CD8-positive, alpha-beta memory T cell (primary cell): ENCODE results near the gene NOL4L. TPM values are rescaled to one million over a fixed set of nuclear protein-coding genes. Genes with fewer than 3 reads are reported as not detected.

ENCODE experiments used
- CTCF ChIA-PET: fragments of 350-600 bp; sonication (Branson Sonifier 250); formaldehyde crosslinking; loops from one replicate; lab custom pipeline; 2021; ENCODE audit warnings: antibody characterized with exemption; lab: Charles Lee
- POLR2A ChIA-PET: fragments of 350-600 bp; sonication (Branson Sonifier 250); formaldehyde crosslinking; loops from one replicate; lab custom pipeline; 2021; ENCODE audit warnings: antibody characterized with exemption; lab: Charles Lee
- DNase-seq, 5 donors: peaks; one replicate each; pipeline versions ENCODE4 v3.0.0 to v3.0.0-alpha.2; 2020 to 2022; ENCODE audit warnings: mixed read lengths in 1 of 5
- H3K27ac ChIP-seq: one replicate; pipeline ENCODE4 v1.7.0; 2013; ENCODE audit warnings: low read depth, mild to moderate bottlenecking, low read length, moderate library complexity
- H3K27me3 ChIP-seq: 2 replicates; pipeline ENCODE4 v1.7.0; 2013; ENCODE audit warnings: low read length, mild to moderate bottlenecking; ENCODE audit not compliant: insufficient read depth, poor library complexity, severe bottlenecking
- H3K36me3 ChIP-seq: 2 replicates; pipeline ENCODE4 v1.7.0; 2013; ENCODE audit warnings: mild to moderate bottlenecking, low read length, moderate library complexity; ENCODE audit not compliant: insufficient read depth
- H3K4me1 ChIP-seq: 2 replicates; pipeline ENCODE4 v1.7.0; 2013; ENCODE audit warnings: mild to moderate bottlenecking, low read length, moderate library complexity; ENCODE audit not compliant: insufficient read depth
- H3K4me3 ChIP-seq: 2 replicates; pipeline ENCODE4 v1.7.0; 2013; ENCODE audit warnings: mild to moderate bottlenecking, low read length
- H3K9me3 ChIP-seq: 2 replicates; pipeline ENCODE4 v1.7.0; 2013; ENCODE audit warnings: mild to moderate bottlenecking, low read length
- H3K27ac Mint-ChIP-seq, 8 donors: one replicate each; pipeline ENCODE4 v1.8.0; 2020 to 2021; ENCODE audit warnings: mixed read lengths in 8 of 8, mild to moderate bottlenecking in 6 of 8, inconsistent platforms in 3 of 8, moderate library complexity in 3 of 8
- H3K27me3 Mint-ChIP-seq, 2 donors: one replicate each; pipeline ENCODE4 v1.8.0; 2020 to 2021; ENCODE audit warnings: mixed read lengths in 2 of 2, mild to moderate bottlenecking in 1 of 2, moderate library complexity in 1 of 2
- H3K36me3 Mint-ChIP-seq, 3 donors: one replicate each; pipeline ENCODE4 v1.8.0; 2020 to 2021; ENCODE audit warnings: mixed read lengths in 3 of 3, inconsistent platforms in 1 of 3, mild to moderate bottlenecking in 1 of 3
- H3K4me1 Mint-ChIP-seq, 3 donors: one replicate each; pipeline ENCODE4 v1.8.0; 2020 to 2021; ENCODE audit warnings: mixed read lengths in 3 of 3, inconsistent platforms in 1 of 3, mild to moderate bottlenecking in 1 of 3
- H3K4me3 Mint-ChIP-seq, 7 donors: one replicate each; pipeline ENCODE4 v1.8.0; 2020 to 2021; ENCODE audit warnings: mixed read lengths in 7 of 7, mild to moderate bottlenecking in 6 of 7, moderate library complexity in 4 of 7, inconsistent platforms in 2 of 7
- H3K9me3 Mint-ChIP-seq, 5 donors: one replicate each; pipeline ENCODE4 v1.8.0; 2020 to 2022; ENCODE audit warnings: mixed read lengths in 5 of 5, mild to moderate bottlenecking in 3 of 5, moderate library complexity in 2 of 5, inconsistent platforms in 1 of 5
- polyA plus RNA-seq: library from polyadenylated mRNA; unstranded; fragments of 300-500 nt; fragmentation: Illumina TruSeq; gene quantifications from one replicate; pipeline ENCODE4 v1.2.3, GENCODE V29; 2021
- total RNA-seq, 2 experiments: library from RNA; stranded (reverse); gene quantifications; one replicate each; pipeline ENCODE4 v1.2.3, GENCODE V29; 2021

The NOL4L gene
- total and polyA plus RNA-seq, 3 experiments from 2014 or later = 15.4 to 19.8 (median 15.8) TPM

- H3K4me1 ChIP-seq = peaks cover 7% of the 10 kb centered on the region
- H3K4me3 Mint-ChIP-seq = peak overlapping the region in 1 of 7 donors; percentile 17
- no peaks in the 10 kb centered on the region for H3K9me3 Mint-ChIP-seq
- H3K4me3 ChIP-seq = no peak overlapping the region
- peaks cover 0 to 4% of the 10 kb centered on the region in 2 donors for H3K27me3 Mint-ChIP-seq
- no peaks in the 10 kb centered on the region for H3K36me3 ChIP-seq
- H3K9me3 ChIP-seq = no peaks in the 10 kb centered on the region
- peak overlapping the region; percentile 38 for H3K27ac ChIP-seq
- CTCF ChIA-PET = interaction anchor here (1.4 kb wide), 1 partner anchor 25 kb away, joined by 3 read pairs; no protein-coding TSS in a partner anchor
- no peak overlapping the region for H3K27ac Mint-ChIP-seq
- POLR2A ChIA-PET = no interaction called here
- H3K27me3 ChIP-seq = no peaks in the 10 kb centered on the region
- DNase-seq = peak in 2 of 5 donors; percentile 9 to 11
- H3K36me3 Mint-ChIP-seq = no peaks in the 10 kb centered on the region
- H3K4me1 Mint-ChIP-seq = peaks cover 0 to 10% (median 0%) of the 10 kb centered on the region in 3 donors
Measured at GRCh38 chr20:32626859-32627636, 41.9 kb upstream of the NOL4L start.

- no peak for DNase-seq
- Histone ChIP-seq H3K9me3 (no peaks in the 10 kb centered on the region), H3K36me3 (no peaks in the 10 kb centered on the region), H3K4me1 (peaks cover 7% of the 10 kb centered on the region), H3K27me3 (no peaks in the 10 kb centered on the region), H3K27ac (no peak overlapping the region), H3K4me3 (no peak overlapping the region)
- no peak overlapping the region for H3K27ac Mint-ChIP-seq
- H3K4me3 Mint-ChIP-seq = no peak overlapping the region
- peaks cover 1 to 4% of the 10 kb centered on the region in 2 donors for H3K27me3 Mint-ChIP-seq
- CTCF ChIA-PET = interaction anchor here (1.4 kb wide), 1 partner anchor 26 kb away, joined by 3 read pairs; no protein-coding TSS in a partner anchor
- H3K9me3 Mint-ChIP-seq = no peaks in the 10 kb centered on the region
- POLR2A ChIA-PET = no interaction called here
- peaks cover 0 to 10% (median 0%) of the 10 kb centered on the region in 3 donors for H3K4me1 Mint-ChIP-seq
- no peaks in the 10 kb centered on the region for H3K36me3 Mint-ChIP-seq
Measured at GRCh38 chr20:32626407-32626806, 41.3 kb upstream of the NOL4L start.

GRCh38 chr20:32625996-32626395, 40.9 kb upstream of the NOL4L start:
- Histone ChIP-seq H3K27ac (no peak overlapping the region), H3K4me3 (no peak overlapping the region), H3K4me1 (peaks cover 7% of the 10 kb centered on the region), H3K27me3 (no peaks in the 10 kb centered on the region), H3K9me3 (no peaks in the 10 kb centered on the region), H3K36me3 (no peaks in the 10 kb centered on the region)
- H3K4me1 Mint-ChIP-seq = peaks cover 0 to 10% (median 0%) of the 10 kb centered on the region in 3 donors
- H3K27ac Mint-ChIP-seq = peak overlapping the region in 1 of 8 donors; percentile 54
- DNase-seq = no peak
- H3K4me3 Mint-ChIP-seq = no peak overlapping the region
- no peaks in the 10 kb centered on the region for H3K9me3 Mint-ChIP-seq
- peaks cover 1 to 4% of the 10 kb centered on the region in 2 donors for H3K27me3 Mint-ChIP-seq
- H3K36me3 Mint-ChIP-seq = no peaks in the 10 kb centered on the region
- CTCF ChIA-PET = interaction anchor here (1.4 kb wide), 1 partner anchor 26 kb away, joined by 3 read pairs; no protein-coding TSS in a partner anchor
- POLR2A ChIA-PET = no interaction called here

GRCh38 chr20:32624687-32625345, 39.7 kb upstream of the NOL4L start:
- Mint-ChIP-seq H3K4me1 (peaks cover 0 to 10% (median 0%) of the 10 kb centered on the region in 3 donors), H3K27ac (no peak overlapping the region), H3K27me3 (peaks cover 1 to 4% of the 10 kb centered on the region in 2 donors), H3K36me3 (no peaks in the 10 kb centered on the region), H3K4me3 (no peak overlapping the region), H3K9me3 (no peaks in the 10 kb centered on the region)
- Histone ChIP-seq H3K27ac (no peak overlapping the region), H3K4me3 (no peak overlapping the region), H3K9me3 (no peaks in the 10 kb centered on the region), H3K27me3 (no peaks in the 10 kb centered on the region), H3K36me3 (no peaks in the 10 kb centered on the region), H3K4me1 (peaks cover 7% of the 10 kb centered on the region)
- DNase-seq = no peak
- POLR2A ChIA-PET = no interaction called here
- CTCF ChIA-PET = no interaction called here

GRCh38 chr20:32623667-32624157, 38.6 kb upstream of the NOL4L start:
- Mint-ChIP-seq H3K27ac (no peak overlapping the region), H3K9me3 (no peaks in the 10 kb centered on the region), H3K4me3 (no peak overlapping the region), H3K4me1 (peaks cover 0 to 10% (median 0%) of the 10 kb centered on the region in 3 donors), H3K27me3 (peaks cover 1 to 4% of the 10 kb centered on the region in 2 donors), H3K36me3 (no peaks in the 10 kb centered on the region)
- no peaks in the 10 kb centered on the region for H3K9me3 ChIP-seq
- DNase-seq = no peak
- ChIA-PET POLR2A (no interaction called here), CTCF (no interaction called here)
- no peak overlapping the region for H3K4me3 ChIP-seq
- H3K4me1 ChIP-seq = peaks cover 7% of the 10 kb centered on the region
- H3K27ac ChIP-seq = no peak overlapping the region
- no peaks in the 10 kb centered on the region for H3K36me3 ChIP-seq
- H3K27me3 ChIP-seq = no peaks in the 10 kb centered on the region

GRCh38 chr20:32622585-32623468, 37.7 kb upstream of the NOL4L start:
- Mint-ChIP-seq H3K4me3 (no peak overlapping the region), H3K36me3 (no peaks in the 10 kb centered on the region), H3K27me3 (peaks cover 1 to 4% of the 10 kb centered on the region in 2 donors), H3K27ac (peak overlapping the region in 1 of 8 donors; percentile 12), H3K9me3 (no peaks in the 10 kb centered on the region), H3K4me1 (peaks cover 0 to 6% (median 0%) of the 10 kb centered on the region in 3 donors)
- ChIA-PET CTCF (interaction anchor here (1.3 kb wide), 1 partner anchor 101 kb away, joined by 4 read pairs; no protein-coding TSS in a partner anchor), POLR2A (no interaction called here)
- DNase-seq = no peak
- no peaks in the 10 kb centered on the region for H3K36me3 ChIP-seq
- H3K4me1 ChIP-seq = peaks cover 7% of the 10 kb centered on the region
- no peaks in the 10 kb centered on the region for H3K9me3 ChIP-seq
- H3K4me3 ChIP-seq = no peak overlapping the region
- H3K27ac ChIP-seq = no peak overlapping the region
- H3K27me3 ChIP-seq = no peaks in the 10 kb centered on the region

- no peak overlapping the region for H3K4me3 Mint-ChIP-seq
- H3K27me3 Mint-ChIP-seq = peaks cover 1 to 4% of the 10 kb centered on the region in 2 donors
- ChIA-PET CTCF (interaction anchor here (1.3 kb wide), 1 partner anchor 100 kb away, joined by 4 read pairs; no protein-coding TSS in a partner anchor), POLR2A (no interaction called here)
- no peak overlapping the region for H3K27ac Mint-ChIP-seq
- no peaks in the 10 kb centered on the region for H3K36me3 Mint-ChIP-seq
- H3K9me3 ChIP-seq = no peaks in the 10 kb centered on the region
- H3K27me3 ChIP-seq = no peaks in the 10 kb centered on the region
- H3K36me3 ChIP-seq = no peaks in the 10 kb centered on the region
- H3K4me1 ChIP-seq = peaks cover 1% of the 10 kb centered on the region
- H3K27ac ChIP-seq = no peak overlapping the region
- H3K9me3 Mint-ChIP-seq = no peaks in the 10 kb centered on the region
- no peak for DNase-seq
- no peak overlapping the region for H3K4me3 ChIP-seq
- no peaks in the 10 kb centered on the region for H3K4me1 Mint-ChIP-seq
Measured at GRCh38 chr20:32621891-32622584, 36.9 kb upstream of the NOL4L start.
